ENCODE data around the gene AK4.

The AK4 gene

GRCh38 chr1:65182658-65183268 lies 34.8 kb downstream of the AK4 start:
- no peak overlapping the region for H3K4me3 ChIP-seq (ENCODE audit: low read depth, low read length)
- H3K4me1 ChIP-seq (ENCODE audit: control insufficient read depth, insufficient read depth, low read length) = peaks cover 20% of the 10 kb centered on the region
- no peak overlapping the region for H3K27ac ChIP-seq (ENCODE audit: extremely low read depth, low read depth, low read length)
- ChIA-PET CTCF (interaction anchor here (0.7 to 1.2 kb wide), 2 partner anchors 22 to 337 kb away, joined by 3 read pairs; no protein-coding TSS in a partner anchor), POLR2A (no interaction called here)
- no peaks in the 10 kb centered on the region for H3K36me3 ChIP-seq (ENCODE audit: control insufficient read depth in 2 of 2, insufficient read depth in 1 of 2, low read length in 2 of 2)
- H3K9me3 ChIP-seq (ENCODE audit: control insufficient read depth, insufficient read depth, low read depth, low read length) = no peaks in the 10 kb centered on the region
- TF ChIP-seq ZSCAN16 (tag by site-specific recombination; IDR thresholded peaks at IDR 0.05) (no peak), FEZF1 (tag by site-specific recombination; IDR thresholded peaks at IDR 0.05) (0 out of 2 replicates have a peak, but pooled peaks have one; percentile 28), ZFP37 (tag by site-specific recombination; IDR thresholded peaks at IDR 0.05) (no peak), REST (tag by site-specific recombination; IDR thresholded peaks at IDR 0.05) (no peak), ZNF830 (tag by site-specific recombination; IDR thresholded peaks at IDR 0.05; ENCODE audit: low read depth) (no peak), ZNF768 (tag by site-specific recombination; IDR thresholded peaks at IDR 0.05) (no peak), PRDM6 (tag by site-specific recombination; IDR thresholded peaks at IDR 0.05) (peak; percentile 70), ZNF777 (tag by site-specific recombination; IDR thresholded peaks at IDR 0.05; ENCODE audit: borderline replicate concordance) (no peak), ZNF549 (tag by site-specific recombination; IDR thresholded peaks at IDR 0.05) (no peak), ZNF561 (tag by site-specific recombination; IDR thresholded peaks at IDR 0.05; ENCODE audit: borderline replicate concordance) (no peak), TCF7L2 (IDR thresholded peaks at IDR 0.05; ENCODE audit: borderline replicate concordance, low read depth, low read length) (peak; percentile 39; the same call in 1 of the 2 replicates), ZNF148 (tag by site-specific recombination; IDR thresholded peaks at IDR 0.05; ENCODE audit: borderline replicate concordance) (no peak), GLIS2 (tag by site-specific recombination; IDR thresholded peaks at IDR 0.05) (no peak), SP3 (tag by site-specific recombination; IDR thresholded peaks at IDR 0.05) (no peak), ELK4 (IDR thresholded peaks at IDR 0.05; ENCODE audit: borderline replicate concordance, low read depth, low read length) (no peak), HOXA7 (CRISPR knock-in tag; IDR thresholded peaks at IDR 0.05; ENCODE audit: borderline replicate concordance) (no peak), PRDM1 (tag by site-specific recombination; IDR thresholded peaks at IDR 0.05) (no peak), ZNF223 (tag by site-specific recombination; IDR thresholded peaks at IDR 0.05) (no peak), AEBP2 (tag by site-specific recombination; IDR thresholded peaks at IDR 0.05; ENCODE audit: borderline replicate concordance) (no peak), ZNF560 (tag by site-specific recombination; IDR thresholded peaks at IDR 0.05; ENCODE audit: borderline replicate concordance) (no peak), ZNF76 (tag by site-specific recombination; IDR thresholded peaks at IDR 0.05; ENCODE audit: borderline replicate concordance, low read depth) (no peak), ZFP69B (tag by site-specific recombination; IDR thresholded peaks at IDR 0.05) (no peak), ZNF664 (tag by site-specific recombination; IDR thresholded peaks at IDR 0.05) (peak; percentile 61; the same call in 1 of the 2 replicates), ZNF843 (tag by site-specific recombination; IDR thresholded peaks at IDR 0.05) (peak; percentile 87; the same call in 1 of the 2 replicates), ZNF639 (tag by site-specific recombination; IDR thresholded peaks at IDR 0.05) (no peak), ZNF292 (tag by site-specific recombination; IDR thresholded peaks at IDR 0.05; ENCODE audit: borderline replicate concordance, low read depth) (no peak)

Measured in HEK293 (cell line).